ENCODE measurements around the gene STAT4. TPM values are rescaled to one million over a fixed set of nuclear protein-coding genes. Genes with fewer than 3 reads are reported as not detected.
A peak's percentile ranks its signal among the peaks of the same experiment; 100 is the strongest.

STAT4 gene
- polyA plus RNA-seq, 4 donors, result 6.5 to 9.4 (median 9.4) TPM

DNA sequence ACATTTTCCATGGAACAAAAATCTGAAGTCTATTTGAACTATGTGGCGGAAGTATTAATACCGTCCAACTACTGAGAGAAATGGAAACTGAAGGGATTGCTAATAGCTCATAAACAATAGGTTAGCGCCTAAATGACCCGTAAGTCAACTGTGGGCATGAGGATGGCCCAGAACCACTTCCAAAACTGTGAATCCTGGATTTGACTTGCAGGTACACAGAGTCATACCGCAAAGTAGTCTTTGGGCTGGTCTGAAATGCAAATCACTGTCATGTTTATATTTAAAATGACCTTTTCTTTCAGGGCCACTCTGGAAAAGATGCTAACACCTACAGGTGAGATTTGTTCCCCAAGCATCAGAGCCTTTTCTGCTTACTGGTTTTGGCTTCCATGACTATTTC, 50.6 kb downstream of the STAT4 start:
- DNase-seq (ENCODE audit: low read depth in 4 of 4, low spot score in 3 of 4), result no peak

DNA sequence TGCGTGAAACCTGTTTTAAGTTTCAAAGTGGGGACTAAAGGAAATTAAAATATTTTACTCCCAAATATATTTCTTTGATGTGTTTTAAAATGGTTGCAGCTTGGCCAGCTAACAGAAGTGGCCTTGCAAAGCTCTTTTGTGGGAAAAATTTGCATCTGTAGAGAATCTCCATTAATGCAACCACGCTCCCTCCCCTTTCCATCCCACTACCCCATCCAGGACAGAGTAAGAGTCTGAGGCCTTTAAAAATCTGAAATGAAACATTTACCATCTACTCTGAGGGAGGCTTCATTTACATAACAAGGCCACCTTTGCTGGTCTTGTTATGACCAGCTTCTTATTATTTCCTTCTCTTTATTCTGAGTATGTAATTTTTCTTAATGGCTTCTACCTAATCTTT, 63.5 kb downstream of the STAT4 start:
- DNase-seq (ENCODE audit: low read depth in 4 of 4, low spot score in 3 of 4), result no peak

DNA sequence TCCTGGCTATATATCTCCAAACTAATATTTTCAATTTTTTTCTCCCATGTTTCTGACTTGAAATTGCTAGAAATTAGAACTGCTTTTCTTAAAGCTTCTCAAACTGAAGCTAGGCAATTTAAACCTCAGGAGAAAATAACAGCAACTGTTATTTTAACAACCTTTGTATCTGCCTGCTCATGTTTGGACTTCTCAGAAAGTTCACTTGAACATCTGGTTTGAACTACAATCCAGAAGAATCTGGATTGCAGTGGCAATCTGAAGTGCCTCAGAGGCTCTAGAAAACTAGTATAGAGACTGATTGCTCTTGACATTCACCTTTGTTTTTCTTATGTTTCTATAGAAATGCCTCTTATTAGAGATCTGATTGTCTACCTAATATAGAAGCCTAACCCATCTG, 64.1 kb downstream of the STAT4 start:
- DNase-seq (ENCODE audit: low read depth in 4 of 4, low spot score in 3 of 4), result no peak

DNA sequence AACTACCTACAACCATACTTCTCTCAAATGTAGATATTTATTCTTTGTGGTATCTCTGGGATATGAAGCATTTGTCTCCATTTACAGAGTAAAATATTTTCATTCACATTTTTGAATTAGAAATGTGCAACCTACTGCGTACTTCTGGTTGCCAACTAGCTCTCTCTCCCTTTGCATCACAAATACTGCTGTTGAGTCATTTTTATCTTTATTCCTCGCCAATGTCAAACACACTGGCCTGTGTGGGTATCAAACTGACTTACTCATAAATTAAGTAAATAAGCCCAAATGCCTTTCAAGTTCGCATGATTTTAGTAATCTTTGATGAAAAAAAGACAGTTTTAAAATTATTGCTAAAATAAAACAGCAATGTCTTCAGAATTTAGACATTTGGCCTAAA, 67.3 kb downstream of the STAT4 start:
- no peak for DNase-seq (ENCODE audit: low read depth in 4 of 4, low spot score in 3 of 4)

DNA sequence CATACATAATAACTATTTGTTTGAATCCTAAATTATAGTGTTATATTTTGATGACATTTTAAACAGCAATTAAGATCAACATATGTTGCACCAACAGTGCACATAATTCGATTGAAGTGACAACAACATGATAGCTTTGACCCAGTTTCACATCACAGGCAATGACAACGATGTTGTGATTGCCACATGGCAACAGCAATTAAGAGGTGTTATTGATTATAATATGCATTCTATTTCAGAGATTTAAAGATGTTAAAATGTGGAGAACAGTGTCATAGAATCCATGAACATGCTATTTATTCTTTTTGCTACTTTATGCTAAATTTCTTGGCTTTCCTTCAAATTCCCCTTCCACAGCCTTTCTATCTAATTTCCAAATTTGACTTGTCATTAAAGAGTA, 68.5 kb downstream of the STAT4 start:
- no peak for DNase-seq (ENCODE audit: low read depth in 4 of 4, low spot score in 3 of 4)

DNA sequence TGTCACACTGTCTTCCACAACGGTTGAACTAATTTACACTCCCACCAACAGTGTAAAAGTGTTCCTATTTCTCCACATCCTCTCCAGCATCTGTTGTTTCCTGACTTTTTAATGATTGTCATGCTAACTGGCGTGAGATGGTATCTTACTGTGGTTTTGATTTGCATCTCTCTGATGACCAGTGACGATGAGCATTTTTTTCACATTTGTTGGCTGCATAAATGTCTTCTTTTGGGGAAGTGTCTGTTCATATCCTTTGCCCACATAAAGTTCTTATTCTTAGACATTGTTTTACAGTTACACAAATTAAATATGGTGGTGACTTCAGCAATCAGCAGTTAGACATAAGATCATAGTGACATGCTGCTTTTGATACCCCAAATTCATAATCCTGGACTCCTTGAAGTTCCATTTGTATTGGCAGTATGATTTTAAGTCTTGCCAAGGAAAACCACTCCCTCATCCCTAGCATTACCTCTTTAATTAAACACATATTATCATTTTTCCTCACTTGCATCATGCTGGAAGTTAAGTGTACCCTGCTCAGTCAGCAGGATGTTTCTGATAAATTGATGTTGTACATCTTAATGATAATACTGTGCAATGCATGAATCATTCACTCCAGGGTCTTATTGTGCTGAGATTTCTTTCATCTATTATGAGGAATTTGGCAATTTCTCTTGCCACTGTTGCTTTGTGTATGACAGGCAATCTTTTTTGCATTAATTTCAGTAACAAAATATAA, 69.2 kb downstream of the STAT4 start:
- no peak for DNase-seq (ENCODE audit: low read depth in 4 of 4, low spot score in 3 of 4)

DNA sequence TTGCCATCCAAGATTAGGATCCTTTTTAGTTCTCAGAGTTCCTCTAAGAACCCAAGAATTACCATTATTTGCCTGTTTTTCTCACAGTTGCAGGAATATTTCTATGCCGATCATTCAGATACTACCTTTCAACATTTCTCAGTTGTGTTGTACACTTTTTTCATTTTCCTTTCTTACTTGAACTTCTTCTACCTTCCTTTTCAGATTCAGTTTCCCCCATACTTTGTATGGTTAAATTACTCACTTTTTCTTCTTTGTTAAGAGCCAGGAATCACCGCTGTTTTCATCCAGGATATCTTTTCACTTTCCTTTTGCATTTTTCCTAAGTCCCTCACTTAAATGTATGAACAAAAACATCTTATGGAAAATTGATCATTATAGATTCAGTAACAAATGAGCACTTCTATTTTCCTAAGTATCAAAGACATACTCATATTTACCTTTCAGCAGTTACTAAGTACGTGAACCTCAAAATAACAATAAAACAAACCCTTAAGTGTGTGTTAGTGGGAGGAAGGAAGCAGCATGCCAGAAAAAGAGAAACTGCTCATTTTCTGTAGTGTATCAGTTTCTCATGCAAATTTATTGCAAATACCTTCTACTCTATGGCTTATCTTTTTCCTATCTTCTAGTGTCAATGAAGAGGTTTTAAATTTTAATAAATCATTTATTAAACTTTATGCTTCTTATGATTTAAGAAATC, 72.5 kb downstream of the STAT4 start:
- DNase-seq (ENCODE audit: low read depth in 4 of 4, low spot score in 3 of 4), result no peak

DNA sequence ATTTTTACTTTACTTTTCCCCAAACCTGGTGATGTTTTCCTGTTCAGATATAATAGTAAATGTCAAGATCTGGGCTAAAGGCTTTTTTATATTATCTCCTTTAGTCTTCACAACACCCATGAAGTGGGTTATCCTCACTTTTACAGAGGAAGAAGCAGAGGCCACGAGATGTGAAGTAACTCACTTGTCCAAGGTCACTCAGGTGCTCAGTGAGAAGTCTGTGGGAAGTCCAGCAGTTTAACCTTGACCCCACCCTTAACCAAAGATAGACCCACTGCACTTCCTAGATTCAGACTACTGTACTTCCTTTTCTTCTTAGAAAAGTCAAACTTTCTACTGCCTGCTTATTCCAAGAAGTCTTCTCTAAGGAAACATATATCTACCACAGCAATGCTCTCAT, 80.5 kb downstream of the STAT4 start:
- no peak for DNase-seq (ENCODE audit: low read depth in 4 of 4, low spot score in 3 of 4)

DNA sequence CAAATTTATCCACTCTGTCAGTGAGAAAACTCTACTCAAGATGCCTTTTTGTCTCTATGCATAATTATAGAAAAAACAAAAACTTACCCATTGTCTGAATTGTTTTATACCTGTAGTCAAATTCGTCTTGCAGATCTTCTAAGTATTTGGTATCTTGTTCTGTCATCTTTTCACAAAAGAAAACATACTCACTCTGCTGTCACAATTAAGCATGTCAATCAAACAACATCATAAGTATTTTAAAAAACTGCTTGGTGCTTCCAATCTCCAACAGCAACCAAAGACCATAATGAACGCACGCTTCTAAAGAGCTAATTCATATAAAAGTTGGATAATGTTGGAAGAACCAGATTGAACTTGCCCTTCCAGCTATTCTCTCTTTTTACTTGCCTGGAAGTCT, 81.2 kb downstream of the STAT4 start:
- DNase-seq (ENCODE audit: low read depth in 4 of 4, low spot score in 3 of 4), result no peak

DNA sequence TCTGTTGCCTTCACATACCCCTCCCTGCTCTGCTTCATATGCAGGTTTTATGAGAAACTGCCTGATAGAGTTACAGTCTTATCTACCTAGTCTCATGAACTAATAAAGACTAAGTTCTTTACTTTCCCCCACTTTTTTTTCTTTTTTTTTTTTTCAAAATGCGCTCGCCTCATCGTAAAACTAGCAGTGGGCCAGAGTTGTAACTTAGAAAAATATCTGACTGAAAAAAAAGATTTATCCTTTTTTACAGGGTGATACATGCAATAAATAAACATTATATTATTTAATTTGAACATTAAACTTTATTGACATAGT, 83.9 kb downstream of the STAT4 start:
- DNase-seq (ENCODE audit: low read depth in 4 of 4, low spot score in 3 of 4), result no peak

DNA sequence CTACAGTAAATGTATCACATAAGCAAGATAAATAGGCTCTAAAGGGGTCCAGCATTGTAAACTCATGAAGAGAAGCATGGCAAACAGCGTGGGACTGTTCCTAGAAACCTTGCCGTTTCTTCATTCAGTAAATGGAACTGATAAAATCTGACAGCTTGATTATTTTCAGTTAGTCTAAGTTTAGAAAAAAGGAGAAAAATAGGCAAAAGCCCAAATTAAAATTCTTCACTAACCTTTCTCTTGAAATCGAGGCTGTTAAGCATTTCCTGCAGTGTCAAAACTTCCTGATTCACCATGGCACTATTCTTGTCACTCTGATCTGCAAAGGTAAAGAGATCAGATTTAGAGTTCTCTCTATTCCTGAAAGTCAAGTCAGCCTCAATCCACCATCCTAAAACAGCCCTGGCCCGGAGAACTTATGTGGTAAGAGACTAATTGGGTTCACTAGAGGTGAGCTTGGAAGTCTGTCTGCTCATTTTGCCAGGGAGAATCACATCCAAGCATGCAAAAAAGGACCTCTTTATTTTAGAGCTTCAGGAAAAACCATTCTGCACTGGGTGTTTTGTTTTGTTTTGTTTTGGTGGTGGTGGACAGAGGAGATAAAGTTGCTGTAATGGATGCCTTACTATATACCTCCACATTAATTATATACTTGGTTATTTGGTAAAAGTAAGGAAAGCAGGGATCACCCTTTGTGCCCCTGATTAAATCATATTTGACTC, 84.4 kb downstream of the STAT4 start:
- no peak for DNase-seq (ENCODE audit: low read depth in 4 of 4, low spot score in 3 of 4)

DNA sequence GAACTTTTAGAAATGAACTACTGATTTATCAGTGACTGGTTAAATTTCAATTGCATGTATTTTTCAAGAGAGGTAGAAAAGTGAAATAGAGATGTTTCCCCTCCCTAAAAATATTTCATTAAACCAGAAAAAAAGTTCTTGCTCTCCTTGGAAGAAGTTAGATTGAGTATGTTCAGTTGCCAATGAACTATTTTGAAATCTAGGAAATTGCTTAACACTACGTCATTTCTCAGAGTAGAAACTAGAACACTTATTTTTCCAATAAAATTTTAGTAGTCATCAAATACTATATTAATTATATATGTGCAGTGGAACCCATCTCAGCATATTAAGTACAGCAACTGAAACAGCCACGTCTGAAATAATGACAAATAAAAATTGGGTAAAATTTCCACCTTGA, 85.0 kb downstream of the STAT4 start:
- DNase-seq (ENCODE audit: low read depth in 4 of 4, low spot score in 3 of 4), result no peak

DNA sequence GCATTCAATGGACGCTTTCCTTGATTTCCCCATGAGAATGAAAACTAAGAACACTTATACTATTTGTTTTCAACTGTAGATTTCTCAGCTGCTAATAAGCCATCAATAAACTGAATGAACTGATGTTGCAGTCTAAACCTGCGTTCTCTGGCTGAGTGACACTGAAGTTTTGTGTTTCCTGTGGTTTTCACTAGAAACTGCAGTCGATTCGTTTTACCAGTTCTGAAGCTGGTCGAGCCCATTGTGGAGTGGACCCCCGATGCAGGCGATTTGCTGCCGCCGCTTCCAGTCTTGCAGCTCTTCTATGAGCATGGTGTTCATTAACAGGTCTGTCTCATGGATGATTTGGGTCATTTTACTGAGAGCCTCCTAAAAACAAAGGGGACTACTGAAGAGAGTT, 86.2 kb downstream of the STAT4 start:
- DNase-seq (ENCODE audit: low read depth in 4 of 4, low spot score in 3 of 4), result no peak

DNA sequence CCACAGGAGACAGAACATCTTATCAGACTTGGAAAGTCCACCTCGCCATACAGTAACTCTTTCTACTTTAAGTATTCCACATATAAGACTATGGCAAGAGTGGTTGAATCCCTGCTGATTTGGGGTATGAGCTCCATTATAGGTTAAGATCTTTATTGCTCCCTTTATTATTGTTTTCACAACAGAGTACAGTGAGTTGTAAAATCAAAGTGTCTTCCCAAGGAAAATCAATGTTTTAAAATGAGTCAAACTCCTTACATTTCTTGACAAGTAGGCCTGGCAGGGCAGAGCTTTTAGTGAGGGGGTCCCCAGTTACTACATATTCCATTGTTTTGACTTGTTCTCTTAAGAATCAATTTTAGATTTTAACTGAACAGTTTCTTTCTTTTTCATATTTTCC, 87.2 kb downstream of the STAT4 start:
- DNase-seq (ENCODE audit: low read depth in 4 of 4, low spot score in 3 of 4), result no peak

DNA sequence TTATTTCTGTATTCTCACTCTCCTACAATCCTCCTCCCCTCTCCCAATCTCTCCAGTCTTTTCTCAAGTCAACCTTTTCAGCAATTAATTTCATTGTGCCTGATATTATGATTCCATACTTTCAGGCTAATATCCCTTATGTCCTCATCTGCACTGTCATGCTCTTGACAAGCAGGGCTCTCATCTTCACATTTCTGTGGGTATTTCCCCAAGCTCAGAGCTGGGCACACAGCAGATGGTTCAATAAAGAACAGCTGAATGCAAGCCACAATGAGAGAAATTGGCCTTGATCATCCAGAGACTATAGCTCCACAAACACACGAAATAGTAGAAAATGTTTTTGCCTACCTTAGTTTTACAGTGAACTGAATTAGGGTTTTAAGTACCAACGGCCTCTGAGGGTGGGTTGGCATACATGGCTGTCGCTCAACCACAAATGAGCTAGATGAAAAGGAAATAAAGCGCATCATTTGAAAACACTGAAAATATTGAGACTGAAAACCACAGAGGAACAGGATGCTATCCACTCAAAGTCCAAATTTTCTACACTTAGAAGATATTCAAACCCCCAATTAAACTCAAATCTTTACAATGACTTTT, 89.3 kb downstream of the STAT4 start:
- no peak for DNase-seq (ENCODE audit: low read depth in 4 of 4, low spot score in 3 of 4)

DNA sequence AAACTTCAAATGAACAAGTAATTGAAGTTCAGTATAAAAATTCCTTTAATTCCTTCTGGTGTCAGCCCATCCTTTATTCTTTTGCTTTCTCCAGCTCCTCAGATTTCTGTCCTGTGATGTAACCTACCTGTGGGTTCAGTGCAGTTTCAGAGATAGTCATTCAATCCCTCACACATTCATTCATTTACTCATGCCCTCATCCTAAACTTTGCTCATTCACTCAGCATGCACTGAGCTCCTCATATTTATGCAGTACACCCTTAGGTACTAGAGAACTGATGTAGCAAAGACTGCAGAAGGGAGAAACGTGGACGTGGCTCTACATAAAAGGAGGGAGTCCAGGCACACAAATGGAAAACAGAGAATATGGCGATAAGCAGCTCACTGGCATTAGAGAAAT, 91.5 kb downstream of the STAT4 start:
- DNase-seq (ENCODE audit: low read depth in 4 of 4, low spot score in 3 of 4), result no peak

DNA sequence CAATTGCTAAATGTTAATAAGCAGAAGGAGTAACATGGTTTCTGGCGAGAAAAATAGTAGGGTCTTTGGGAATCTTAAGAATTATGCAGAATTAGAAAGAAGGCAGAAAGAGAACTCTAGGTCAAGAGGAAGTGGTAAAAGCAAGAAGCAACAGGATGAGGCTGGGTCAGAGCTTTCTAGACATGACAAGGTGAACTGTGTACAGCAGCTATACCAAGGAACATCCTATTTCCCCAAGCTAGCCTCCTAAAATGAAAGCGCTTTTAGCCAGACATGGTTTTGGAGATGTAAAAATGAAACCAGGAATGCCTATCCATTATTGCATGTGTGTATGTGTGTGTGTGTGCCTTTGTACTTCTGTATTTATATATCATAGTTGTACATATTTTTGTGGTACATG, 94.6 kb downstream of the STAT4 start:
- DNase-seq (ENCODE audit: low read depth in 4 of 4, low spot score in 3 of 4), result no peak

DNA sequence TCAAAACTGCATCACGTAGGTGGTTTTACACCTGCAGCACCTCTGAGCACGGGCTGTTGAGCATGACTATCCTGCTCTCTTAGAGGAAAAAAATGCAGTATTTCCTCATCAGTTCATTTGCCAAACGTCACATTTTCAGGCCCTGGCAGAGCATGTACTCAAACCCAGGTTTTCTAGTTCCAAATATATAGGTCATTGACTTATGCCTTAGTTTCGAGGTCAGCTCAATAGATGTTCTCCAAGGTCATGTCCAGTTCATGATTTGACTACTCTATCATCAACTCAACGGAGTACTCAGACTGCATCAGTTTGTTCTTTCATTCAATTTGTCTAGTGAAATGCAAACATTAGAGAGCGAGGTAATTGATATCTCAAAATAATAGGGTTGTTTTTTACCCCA, 97.5 kb downstream of the STAT4 start:
- no peak for DNase-seq (ENCODE audit: low read depth in 4 of 4, low spot score in 3 of 4)

DNA sequence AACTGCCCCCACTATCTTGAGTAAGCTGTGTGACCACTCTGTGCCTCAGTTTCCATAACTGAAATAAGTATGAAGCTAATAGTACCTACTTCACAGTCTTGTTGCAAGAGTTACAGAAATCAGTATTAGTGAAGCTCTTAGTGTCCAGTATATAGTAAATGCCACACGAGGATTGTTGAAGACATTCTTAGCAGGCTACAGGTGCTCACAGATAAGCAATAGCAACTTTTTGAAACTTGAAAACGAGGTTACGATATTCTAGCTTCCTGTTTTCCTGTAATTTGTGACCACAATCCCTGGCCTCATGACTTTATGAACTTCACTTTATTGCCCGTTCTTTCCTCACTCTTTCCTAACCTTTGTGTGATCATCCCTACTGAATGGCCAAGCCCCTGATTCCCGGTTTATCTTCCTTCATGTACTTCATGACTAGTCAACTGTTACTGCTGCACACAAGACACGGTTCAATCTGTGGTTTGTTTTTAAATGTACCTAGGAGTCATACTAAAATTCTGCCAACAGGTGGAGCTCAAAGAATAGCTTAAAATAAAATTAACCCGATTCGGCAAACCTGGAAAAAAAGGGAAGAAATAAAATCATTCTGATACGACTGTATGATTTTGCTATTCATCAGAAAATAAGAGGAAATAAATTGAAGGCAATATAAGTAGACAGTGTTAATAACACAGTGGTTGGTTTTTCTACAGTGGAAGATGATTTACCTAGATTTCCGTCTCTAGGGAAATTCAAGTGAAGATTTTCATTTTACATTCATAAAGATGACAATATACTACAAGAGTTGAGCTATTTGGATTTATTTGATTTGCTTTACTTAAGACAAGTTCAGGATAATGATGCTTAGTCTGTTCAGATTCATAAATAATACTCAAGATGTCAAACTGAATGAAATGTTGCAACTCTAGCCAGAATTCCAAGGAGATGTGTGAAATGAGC, 98.7 kb downstream of the STAT4 start:
- peak; percentile 41 to 55 (median 47) for DNase-seq (ENCODE audit: low read depth in 4 of 4, low spot score in 3 of 4)

DNA sequence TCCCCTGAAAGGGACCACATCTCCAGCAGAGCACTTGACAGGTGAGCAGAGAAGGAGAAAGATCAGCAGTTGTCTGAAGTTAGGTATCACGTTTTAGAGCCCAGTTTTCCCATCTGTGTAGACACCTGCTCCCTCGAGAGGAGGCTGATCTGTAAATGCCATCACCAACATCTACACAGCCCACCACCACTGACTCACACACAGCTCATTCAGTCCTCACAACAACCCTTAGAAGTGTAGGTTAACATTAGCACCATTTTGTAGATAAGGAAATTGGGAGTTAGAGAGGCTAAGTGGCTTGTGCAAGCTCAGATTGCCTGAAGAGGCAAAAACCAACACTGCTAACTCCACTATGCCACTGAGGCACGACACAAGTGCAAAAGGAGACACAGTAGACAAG, 99.6 kb downstream of the STAT4 start:
- no peak for DNase-seq (ENCODE audit: low read depth in 4 of 4, low spot score in 3 of 4)

DNA sequence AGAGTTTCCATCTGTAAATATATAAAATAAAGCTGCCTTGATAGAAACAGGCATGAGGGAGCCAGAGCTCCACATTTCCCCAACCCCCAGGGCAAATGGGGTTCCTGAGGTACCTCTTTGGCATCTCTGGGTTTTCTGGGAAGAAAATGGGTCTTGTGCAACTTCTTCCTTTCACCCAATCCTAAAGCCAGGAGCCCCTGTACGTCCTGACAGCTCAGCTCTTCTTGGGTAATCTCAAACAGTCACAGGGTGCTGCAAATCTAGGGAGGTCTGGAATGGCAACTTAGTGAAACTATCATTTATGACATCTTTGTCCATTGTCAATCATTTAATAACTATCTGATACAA, 100.2 kb downstream of the STAT4 start:
- DNase-seq (ENCODE audit: low read depth in 4 of 4, low spot score in 3 of 4), result no peak

Measured in right renal pelvis (tissue), 4 donors.